ENCODE results near the gene TASP1. TPM values are rescaled to one million over a fixed set of nuclear protein-coding genes. Genes with fewer than 3 reads are reported as not detected.
A peak's percentile ranks its signal among the peaks of the same experiment; 100 is the strongest.

The TASP1 gene
- total RNA-seq, 1 experiment from 2014 or later = 27.4 TPM

- intact Hi-C loops (cut with micrococcal nuclease; ENCODE audit: unreplicated experiment) = loop anchor here (5.0 kb wide), 1 partner anchor 93 kb away; no protein-coding TSS in a partner anchor
- ChIA-PET CTCF (no interaction called here), POLR2A (no interaction called here)
- peaks cover 13% of the 10 kb centered on the region for H3K4me1 Mint-ChIP-seq (ENCODE audit: low read depth, unreplicated experiment)
- peak overlapping the region; percentile 18 for H3K4me3 Mint-ChIP-seq (ENCODE audit: unreplicated experiment)
- BruUV-seq (replicated peaks) = no TSS peak
- H3K4me1 ChIP-seq = peaks cover 17% of the 10 kb centered on the region
- DNase-seq = peak; percentile 41 to 42
- no peaks in the 10 kb centered on the region for H3K27me3 ChIP-seq (replicated peaks; ENCODE audit: control insufficient read depth, insufficient read depth, low read length)
- H3K36me3 ChIP-seq (ENCODE audit: control insufficient read depth, insufficient read depth, low read length) = no peaks in the 10 kb centered on the region
- H3K4me3 ChIP-seq (ENCODE audit: low read depth, low read length) = no peak overlapping the region
- peaks cover 11% of the 10 kb centered on the region for H3K36me3 Mint-ChIP-seq (ENCODE audit: insufficient read depth, unreplicated experiment)
- TF ChIP-seq CTCF (IDR thresholded peaks at IDR 0.05; ENCODE audit: insufficient read depth in 1 of 2, low read depth in 1 of 2, low read length in 1 of 2, severe bottlenecking in 1 of 2, unreplicated experiment in 1 of 2) = no peak
- no peaks in the 10 kb centered on the region for H3K9me3 Mint-ChIP-seq (ENCODE audit: unreplicated experiment)
- H3K27me3 Mint-ChIP-seq (ENCODE audit: insufficient read depth, unreplicated experiment) = no peaks in the 10 kb centered on the region
- H3K9me3 ChIP-seq = no peaks in the 10 kb centered on the region
- peak overlapping the region; percentile 64 for H3K27ac Mint-ChIP-seq (ENCODE audit: unreplicated experiment)
Observed at GRCh38 chr20:13430346-13431002, 208.3 kb downstream of the TASP1 start.

- no peak for TF ChIP-seq CTCF (IDR thresholded peaks at IDR 0.05; ENCODE audit: insufficient read depth in 1 of 2, low read depth in 1 of 2, low read length in 1 of 2, severe bottlenecking in 1 of 2, unreplicated experiment in 1 of 2)
- no peaks in the 10 kb centered on the region for H3K27me3 ChIP-seq (replicated peaks; ENCODE audit: control insufficient read depth, insufficient read depth, low read length)
- Mint-ChIP-seq H3K27ac (ENCODE audit: unreplicated experiment) (peak overlapping the region; percentile 9), H3K4me3 (ENCODE audit: unreplicated experiment) (no peak overlapping the region), H3K27me3 (ENCODE audit: insufficient read depth, unreplicated experiment) (no peaks in the 10 kb centered on the region), H3K9me3 (ENCODE audit: unreplicated experiment) (no peaks in the 10 kb centered on the region), H3K36me3 (ENCODE audit: insufficient read depth, unreplicated experiment) (peaks cover 11% of the 10 kb centered on the region), H3K4me1 (ENCODE audit: low read depth, unreplicated experiment) (peaks cover 16% of the 10 kb centered on the region)
- no peaks in the 10 kb centered on the region for H3K9me3 ChIP-seq
- DNase-seq = no peak
- POLR2A ChIA-PET = no interaction called here
- peaks cover 29% of the 10 kb centered on the region for H3K4me1 ChIP-seq
- H3K36me3 ChIP-seq (ENCODE audit: control insufficient read depth, insufficient read depth, low read length) = no peaks in the 10 kb centered on the region
- BruUV-seq (replicated peaks) = no TSS peak
- H3K4me3 ChIP-seq (ENCODE audit: low read depth, low read length) = no peak overlapping the region
- intact Hi-C loops (cut with micrococcal nuclease; ENCODE audit: unreplicated experiment) = loop anchor here (10.0 kb wide), 2 partner anchors 116 to 314 kb away; no protein-coding TSS in a partner anchor
- CTCF ChIA-PET = no interaction called here
Observed at GRCh38 chr20:13428684-13429083, 210.0 kb downstream of the TASP1 start.

GRCh38 chr20:13426870-13427269, 211.9 kb downstream of the TASP1 start:
- Mint-ChIP-seq H3K9me3 (ENCODE audit: unreplicated experiment) (no peaks in the 10 kb centered on the region), H3K27ac (ENCODE audit: unreplicated experiment) (no peak overlapping the region), H3K4me1 (ENCODE audit: low read depth, unreplicated experiment) (peaks cover 24% of the 10 kb centered on the region), H3K4me3 (ENCODE audit: unreplicated experiment) (no peak overlapping the region), H3K36me3 (ENCODE audit: insufficient read depth, unreplicated experiment) (peaks cover 5% of the 10 kb centered on the region), H3K27me3 (ENCODE audit: insufficient read depth, unreplicated experiment) (no peaks in the 10 kb centered on the region)
- Histone ChIP-seq H3K9me3 (no peaks in the 10 kb centered on the region), H3K4me1 (peaks cover 32% of the 10 kb centered on the region), H3K27me3 (replicated peaks; ENCODE audit: control insufficient read depth, insufficient read depth, low read length) (no peaks in the 10 kb centered on the region), H3K36me3 (ENCODE audit: control insufficient read depth, insufficient read depth, low read length) (no peaks in the 10 kb centered on the region), H3K4me3 (ENCODE audit: low read depth, low read length) (no peak overlapping the region)
- no peak for TF ChIP-seq CTCF (IDR thresholded peaks at IDR 0.05; ENCODE audit: insufficient read depth in 1 of 2, low read depth in 1 of 2, low read length in 1 of 2, severe bottlenecking in 1 of 2, unreplicated experiment in 1 of 2)
- POLR2A ChIA-PET = no interaction called here
- BruUV-seq (replicated peaks) = no TSS peak
- CTCF ChIA-PET = no interaction called here
- no peak for DNase-seq
- intact Hi-C loops (cut with micrococcal nuclease; ENCODE audit: unreplicated experiment) = loop anchor here (10.0 kb wide), 2 partner anchors 118 to 312 kb away; no protein-coding TSS in a partner anchor

Measured in Caco-2 (cell line).